T-helper 1 cell (primary cell): Measurements from ENCODE around the gene CNOT9.
"Not testable (repeated sequence)": the region's sequence is repeated elsewhere in the genome, so short reads cannot be mapped to it uniquely, and the experiment has no call there.

Experiments
- DNase-seq, 5 donors: peaks; one replicate each; pipeline ENCODE4 v3.0.0-alpha.2; 2012 to 2020
- total RNA-seq, 4 donors: gene quantifications; one replicate each; lab custom pipeline; 2026; lab: John Stamatoyannopoulos, UW

The CNOT9 gene
- total RNA-seq = 64.9 to 76.1 (median 70.6) reads per million in 4 donors

DNA sequence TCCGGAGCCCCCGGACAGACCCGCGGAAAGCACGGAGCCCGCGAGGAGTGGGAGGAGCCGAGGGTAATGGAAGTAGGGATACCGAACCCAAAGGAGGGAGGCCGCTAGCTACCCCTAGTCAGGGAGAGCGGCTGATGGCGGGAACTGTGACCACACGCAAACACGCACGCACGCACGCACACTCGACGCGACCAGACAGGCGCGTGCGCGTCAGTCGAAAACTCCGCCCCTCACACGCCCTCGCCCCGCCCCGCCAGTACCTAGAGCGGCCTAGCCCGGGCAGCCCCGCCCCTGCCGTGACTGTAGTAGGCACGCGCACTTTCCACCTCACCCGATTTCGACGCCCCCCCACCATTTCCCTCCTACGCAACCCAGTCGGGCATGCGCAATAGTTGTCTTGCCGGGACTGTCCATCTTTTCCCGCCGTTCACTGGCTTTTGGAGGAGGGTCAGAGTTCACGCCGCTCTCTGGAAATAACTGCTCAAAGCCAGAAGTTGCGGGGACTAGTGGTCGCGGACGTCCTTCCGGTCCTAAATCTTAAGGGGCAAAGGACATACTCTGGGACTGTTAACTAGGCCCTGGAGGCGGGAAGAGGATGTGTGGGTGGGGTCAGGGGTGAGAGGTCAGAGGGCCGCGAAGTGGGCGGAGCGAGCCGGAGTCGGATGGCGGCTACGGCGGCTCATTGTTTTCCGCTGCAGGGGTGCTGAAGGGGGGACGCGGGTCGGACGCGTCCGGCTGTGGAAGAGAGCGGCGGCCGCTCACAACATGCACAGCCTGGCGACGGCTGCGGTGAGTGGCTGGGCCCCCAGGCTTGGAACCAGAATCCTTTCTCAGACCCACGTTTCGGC, at the start of gene CNOT9, which contains the start of gene USP37:
TSS of gene CNOT9 (plus strand) at position 650 of the 848 bp plus-strand sequence. CDS start at position 766, 116 bp downstream.
TSS of gene USP37 (minus strand) at position 162 of the 848 bp plus-strand sequence. CDS start 9,698 bp downstream, outside the sequence.
- DNase-seq = peak; percentile 99 to 100 (median 100)

GRCh38 chr2:218518876-218519275, 49.8 kb upstream of the CNOT9 start:
- DNase-seq = no peak

DNA sequence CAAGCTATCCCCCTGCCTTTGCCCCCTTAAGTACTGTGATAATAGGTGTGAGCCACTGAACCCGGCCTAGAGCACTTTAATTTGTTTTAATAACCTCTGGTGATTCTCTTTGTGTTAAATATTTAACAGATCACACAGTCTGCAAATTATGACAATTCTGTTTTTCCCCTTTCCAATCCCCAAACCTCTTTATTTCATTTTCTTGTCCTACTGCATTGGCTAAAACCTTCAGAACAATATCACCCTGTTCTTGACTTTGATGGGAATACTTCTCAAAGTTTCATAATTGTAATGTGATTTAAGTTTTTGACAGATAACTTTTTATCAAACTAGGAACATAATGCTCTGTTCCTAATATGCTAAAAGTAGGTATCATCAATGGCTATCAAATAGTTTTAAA, 45.0 kb upstream of the CNOT9 start:
- DNase-seq = no peak

DNA sequence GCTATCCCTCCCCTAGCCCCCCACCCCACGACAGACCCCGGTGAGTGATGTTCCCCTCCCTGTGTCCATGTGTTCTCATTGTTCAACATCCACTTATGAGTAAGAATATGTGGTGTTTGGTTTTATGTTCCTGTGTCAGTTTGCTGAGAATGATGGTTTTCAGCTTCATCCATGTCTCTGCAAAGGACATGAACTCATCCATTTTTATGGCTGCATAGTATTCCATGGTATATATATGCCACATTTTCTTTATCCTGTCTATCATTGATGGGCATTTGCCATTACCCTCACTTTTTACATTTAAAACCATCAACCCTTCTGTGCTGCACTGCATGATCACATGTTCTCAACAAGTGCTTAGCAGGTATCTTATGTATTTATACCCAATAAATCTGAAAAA, 40.2 kb upstream of the CNOT9 start:
- not testable (repeated sequence) for DNase-seq

DNA sequence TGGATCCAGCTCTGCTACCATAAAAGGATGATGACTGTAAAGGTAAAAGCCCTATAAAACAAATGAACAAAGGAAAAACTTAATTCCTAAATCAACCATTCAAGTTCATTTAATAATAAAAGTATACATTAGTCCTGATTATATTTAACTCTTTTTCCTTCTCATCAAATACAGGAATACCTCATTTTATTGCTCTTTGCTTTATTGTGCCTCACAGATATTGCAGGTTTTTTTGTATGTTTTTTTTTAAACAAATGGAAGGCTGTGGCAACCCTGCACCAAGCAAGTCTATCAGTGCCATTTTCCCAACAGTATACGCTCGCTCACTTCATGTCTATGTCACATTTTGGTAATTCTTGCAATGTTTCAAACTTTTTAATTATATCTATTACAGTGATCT, 38.6 kb upstream of the CNOT9 start:
- no peak for DNase-seq

DNA sequence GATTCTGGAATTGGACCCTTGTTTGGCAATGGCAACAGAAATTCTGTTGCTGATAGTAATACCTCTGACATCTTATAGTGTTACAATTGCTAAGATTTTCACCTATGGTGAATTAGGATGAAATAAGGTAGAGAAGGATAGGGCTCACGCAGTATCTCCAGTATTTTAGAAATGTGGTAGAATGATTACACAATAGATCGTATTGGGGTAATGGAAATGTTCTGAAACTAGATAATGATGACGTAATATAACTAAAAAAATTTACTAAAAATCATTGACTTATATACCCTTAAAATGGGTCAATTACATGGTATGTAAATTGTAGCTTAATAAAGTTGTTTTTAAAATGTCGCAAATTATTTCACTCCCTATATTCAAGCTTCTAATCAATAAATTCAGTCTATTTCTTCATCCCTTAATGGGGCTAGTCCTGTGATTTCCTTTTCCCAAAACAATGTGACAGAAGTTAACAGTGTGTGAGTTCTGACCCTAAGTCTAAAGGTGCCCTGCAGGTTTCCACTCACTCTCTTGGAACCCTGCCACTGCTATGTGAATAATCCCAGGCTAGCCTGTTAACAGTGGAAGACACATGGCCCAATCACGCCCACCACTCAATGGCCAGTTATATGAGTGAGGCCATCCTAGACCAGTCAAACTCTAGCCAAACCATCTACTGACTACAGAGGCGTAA, 31.7 kb upstream of the CNOT9 start:
- no peak for DNase-seq

- DNase-seq = no peak
Observed at GRCh38 chr2:218540015-218540414, 28.6 kb upstream of the CNOT9 start.

GRCh38 chr2:218546012-218546411, 22.6 kb upstream of the CNOT9 start:
- DNase-seq = no peak

GRCh38 chr2:218547511-218547910, 21.1 kb upstream of the CNOT9 start:
- no peak for DNase-seq

GRCh38 chr2:218547978-218548377, 20.7 kb upstream of the CNOT9 start:
- DNase-seq = no peak

GRCh38 chr2:218554225-218554624, 14.4 kb upstream of the CNOT9 start:
- DNase-seq = not testable (repeated sequence)

DNA sequence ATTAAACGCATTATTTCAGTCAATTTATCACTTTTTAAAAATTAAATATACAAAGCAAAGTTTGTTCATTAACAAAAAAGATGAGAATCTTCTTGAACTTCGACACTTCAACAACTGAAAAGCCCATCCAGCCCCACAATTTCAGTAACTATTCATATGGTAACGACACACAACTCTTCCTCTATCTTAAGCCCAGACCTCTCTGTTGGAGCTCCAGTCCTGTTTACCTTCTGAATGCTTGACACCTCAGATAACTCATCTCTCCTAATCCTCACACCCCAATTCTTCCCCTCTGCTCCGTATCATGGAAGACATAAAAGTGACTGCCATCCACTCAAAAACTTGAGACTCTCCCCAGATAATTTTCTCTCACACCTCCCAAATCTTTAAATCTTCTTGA, 13.1 kb upstream of the CNOT9 start:
- DNase-seq = no peak

GRCh38 chr2:218557941-218558340, 10.7 kb upstream of the CNOT9 start:
- DNase-seq = no peak

DNA sequence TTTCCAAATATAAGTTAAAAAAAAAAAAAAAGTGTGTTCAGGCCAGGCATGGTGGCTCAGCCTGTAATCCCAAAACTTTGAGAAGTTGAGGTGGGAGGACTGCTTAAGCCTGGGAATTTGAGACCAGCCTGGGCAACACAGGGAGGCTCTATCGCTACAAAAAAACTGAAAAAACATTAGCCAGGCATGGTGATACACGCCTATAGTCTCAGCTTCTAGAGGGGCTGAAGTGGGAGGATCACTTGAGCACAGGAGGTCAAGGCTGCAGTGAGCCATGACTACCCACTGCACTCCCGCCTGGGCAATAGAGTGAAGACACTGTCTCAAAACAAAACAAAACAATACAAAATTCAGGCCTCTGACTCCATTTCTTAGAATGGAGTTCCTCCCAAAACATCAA, 9.7 kb upstream of the CNOT9 start:
- no peak for DNase-seq

DNA sequence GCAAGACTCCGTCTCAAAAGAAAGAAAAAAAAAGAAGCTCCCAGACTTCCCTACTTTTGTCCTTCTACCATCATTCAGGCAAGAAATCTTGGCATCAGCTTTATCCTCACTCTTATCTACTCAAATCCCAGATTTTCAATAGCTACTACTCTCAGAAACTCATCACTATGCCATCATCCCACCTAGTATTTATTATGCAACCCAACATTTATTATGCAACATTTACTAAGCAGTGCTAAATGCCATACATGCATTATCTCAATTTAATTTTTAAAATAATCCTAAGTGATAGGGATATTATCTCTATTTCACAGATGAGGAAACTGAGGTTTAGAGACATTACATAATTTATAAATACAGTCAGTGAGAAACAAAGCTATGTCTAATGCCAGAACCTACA, 4.6 kb upstream of the CNOT9 start:
- no peak for DNase-seq

- DNase-seq = no peak
Observed at GRCh38 chr2:218566296-218566695, 2.3 kb upstream of the CNOT9 start.

- DNase-seq = peak in 4 of 5 donors; percentile 59 to 76 (median 66)
Observed at GRCh38 chr2:218567797-218568189, 846 bp upstream of the CNOT9 start.

DNA sequence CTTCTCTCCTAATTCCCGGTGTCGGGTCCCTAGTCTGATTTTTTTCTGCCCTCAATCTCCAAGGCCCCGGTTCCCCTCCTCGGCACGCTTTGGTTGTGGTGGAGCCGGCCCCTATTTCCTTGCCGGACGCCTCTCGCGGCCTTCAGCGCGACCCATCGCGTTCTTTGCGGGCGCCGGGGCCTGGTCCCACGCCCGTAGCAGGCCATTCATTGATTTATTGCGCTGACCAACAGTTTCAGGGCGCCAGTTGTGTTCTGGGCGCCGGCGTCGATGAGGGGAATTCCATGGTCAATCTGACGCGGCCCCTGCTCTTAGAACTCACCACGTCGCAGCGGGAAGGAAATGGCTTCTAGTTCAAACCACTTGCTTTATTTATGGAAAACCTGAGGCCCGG, 396 bp downstream of the CNOT9 start:
- peak; percentile 51 to 69 (median 59) for DNase-seq

- DNase-seq = peak in 2 of 5 donors; percentile 4 to 16
Observed at GRCh38 chr2:218569661-218570500, 1.2 kb downstream of the CNOT9 start.

GRCh38 chr2:218570850-218571249, 2.2 kb downstream of the CNOT9 start:
- no peak for DNase-seq

GRCh38 chr2:218576854-218577253, 8.2 kb downstream of the CNOT9 start:
- DNase-seq = no peak

DNA sequence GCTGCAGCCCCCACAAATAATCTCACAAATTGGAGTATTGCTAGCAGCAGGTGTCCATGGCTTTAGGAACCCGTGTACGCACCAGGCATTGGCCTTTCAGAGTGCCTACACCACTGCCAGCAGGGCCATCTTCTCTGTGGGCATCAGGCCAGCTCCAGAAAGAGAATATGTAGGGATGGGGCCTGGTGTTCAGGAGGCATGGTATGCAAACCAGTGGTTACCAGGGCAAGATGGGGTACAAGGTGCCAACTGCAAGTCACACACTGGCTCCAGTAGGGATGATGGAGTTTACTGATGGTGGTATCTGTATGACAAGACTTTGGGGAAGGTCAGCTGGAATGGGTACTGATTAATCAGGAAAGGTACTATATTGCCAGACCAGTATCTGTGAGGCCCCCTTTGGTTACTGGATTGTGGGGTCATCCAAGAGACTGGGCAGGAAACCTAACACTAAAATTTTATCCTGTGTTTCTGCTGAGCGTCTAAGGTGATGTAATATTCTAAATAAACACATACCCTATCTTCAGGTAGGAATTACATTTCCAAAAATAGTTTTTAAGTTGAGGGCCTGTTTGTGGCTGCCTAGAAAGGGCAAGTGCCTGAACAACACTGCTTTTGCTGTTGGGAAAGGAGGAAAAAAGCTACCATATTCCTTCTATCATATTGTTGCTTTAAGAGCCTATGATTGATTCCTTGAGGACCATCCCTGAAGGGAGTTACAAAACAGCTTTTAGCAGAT, 9.0 kb downstream of the CNOT9 start:
- no peak for DNase-seq
